Naive thymus-derived CD4-positive, alpha-beta T cell (primary cell): ENCODE results near the gene EXOC1. TPM values are rescaled to one million over a fixed set of nuclear protein-coding genes. Genes with fewer than 3 reads are reported as not detected.
A peak's percentile ranks its signal among the peaks of the same experiment; 100 is the strongest.

ENCODE experiments used
- ATAC-seq: fragments of 150-1000 bp; cut with Tn5 transposase; 2 replicates; pipeline ENCODE4 v1.10.0; 2021; ENCODE audit warnings: mild to moderate bottlenecking, moderate library complexity
- CTCF ChIA-PET: fragments of 350-600 bp; sonication (Branson Sonifier 250); formaldehyde crosslinking; loops from one replicate; lab custom pipeline; 2021; ENCODE audit warnings: antibody characterized with exemption; lab: Charles Lee
- POLR2A ChIA-PET: fragments of 350-600 bp; sonication (Branson Sonifier 250); formaldehyde crosslinking; loops from one replicate; lab custom pipeline; 2021; ENCODE audit warnings: antibody characterized with exemption, inconsistent platforms; lab: Charles Lee
- DNase-seq, 9 donors: peaks; one replicate each; pipeline versions ENCODE4 v3.0.0 to v3.0.0-alpha.2; 2020 to 2022; ENCODE audit warnings: mixed read lengths in 1 of 9
- H3K27ac ChIP-seq: one replicate; pipeline ENCODE4 v1.7.0; 2013; ENCODE audit warnings: mild to moderate bottlenecking, low read depth, low read length, moderate library complexity
- H3K27me3 ChIP-seq, 2 donors: one replicate each; pipeline ENCODE4 v1.7.0; 2013; ENCODE audit warnings: low read length in 2 of 2, mild to moderate bottlenecking in 2 of 2, moderate library complexity in 2 of 2; ENCODE audit not compliant: control insufficient read depth in 2 of 2, insufficient read depth in 2 of 2
- H3K36me3 ChIP-seq, 3 experiments: 1 replicate in 2 of 3; 2 replicates in 1 of 3; pipeline ENCODE4 v1.7.0; 2013; ENCODE audit warnings: low read length in 3 of 3, mild to moderate bottlenecking in 3 of 3, moderate library complexity in 1 of 3; ENCODE audit not compliant: insufficient read depth in 3 of 3, control insufficient read depth in 2 of 3
- H3K4me1 ChIP-seq, 2 donors: one replicate each; pipeline ENCODE4 v1.7.0; 2013; ENCODE audit warnings: low read length in 2 of 2, mild to moderate bottlenecking in 2 of 2, moderate library complexity in 1 of 2; ENCODE audit not compliant: control insufficient read depth in 2 of 2, insufficient read depth in 2 of 2
- H3K4me3 ChIP-seq: 2 replicates; pipeline ENCODE4 v1.7.0; 2013; ENCODE audit warnings: mild to moderate bottlenecking, low read length
- H3K9me3 ChIP-seq, 3 experiments: 1 replicate in 2 of 3; 2 replicates in 1 of 3; pipeline ENCODE4 v1.7.0; 2013; ENCODE audit warnings: low read length in 3 of 3; ENCODE audit not compliant: control insufficient read depth in 2 of 3
- H3K27ac Mint-ChIP-seq, 9 donors: one replicate each; pipeline ENCODE4 v1.8.0; 2020 to 2022; ENCODE audit warnings: mixed read lengths in 9 of 9, mild to moderate bottlenecking in 8 of 9, moderate library complexity in 5 of 9, inconsistent platforms in 2 of 9
- H3K27me3 Mint-ChIP-seq, 5 donors: one replicate each; pipeline ENCODE4 v1.8.0; 2021 to 2022; ENCODE audit warnings: mixed read lengths in 5 of 5, mild to moderate bottlenecking in 1 of 5
- H3K36me3 Mint-ChIP-seq, 5 donors: one replicate each; pipeline ENCODE4 v1.8.0; 2020 to 2022; ENCODE audit warnings: mixed read lengths in 5 of 5, mild to moderate bottlenecking in 3 of 5, inconsistent platforms in 1 of 5
- H3K4me1 Mint-ChIP-seq, 7 donors: one replicate each; pipeline ENCODE4 v1.8.0; 2020 to 2022; ENCODE audit warnings: mixed read lengths in 7 of 7, mild to moderate bottlenecking in 3 of 7, inconsistent platforms in 1 of 7
- H3K4me3 Mint-ChIP-seq, 10 donors: one replicate each; pipeline ENCODE4 v1.8.0; 2020 to 2022; ENCODE audit warnings: mild to moderate bottlenecking in 10 of 10, mixed read lengths in 10 of 10, moderate library complexity in 6 of 10, inconsistent platforms in 2 of 10
- H3K9me3 Mint-ChIP-seq, 11 donors: one replicate each; pipeline ENCODE4 v1.8.0; 2020 to 2022; ENCODE audit warnings: mixed read lengths in 11 of 11, mild to moderate bottlenecking in 4 of 11, inconsistent platforms in 1 of 11, moderate library complexity in 1 of 11
- intact Hi-C, 2 donors: fragments of 100-400 bp; cut with micrococcal nuclease; formaldehyde crosslinking; loops; one replicate each; pipeline ENCODE4 v1.15.1; 2023
- polyA plus RNA-seq, 2 donors: library from polyadenylated mRNA; unstranded; fragments of 300-500 nt; fragmentation: Illumina TruSeq; gene quantifications; one replicate each; pipeline ENCODE4 v1.2.3, GENCODE V29; 2021
- total RNA-seq, 6 experiments: library from RNA in 5 of 6; stranded (reverse) in 5 of 6; gene quantifications; 1 replicate in 5 of 6; 2 replicates in 1 of 6; pipeline ENCODE4 v1.2.3 and lab custom pipeline; 2021 to 2026

EXOC1 gene
- total and polyA plus RNA-seq, 7 experiments from 2014 or later: 11.6 to 46.7 (median 26.5) TPM

GRCh38 chr4:55904576-55904975, 51.1 kb downstream of the EXOC1 start:
- no peak overlapping the region for H3K27ac ChIP-seq
- ChIA-PET CTCF (no interaction called here), POLR2A (interaction anchor here (3.9 kb wide), 1 partner anchor 44 kb away, joined by 22 read pairs; the partner anchor contains the start of gene CEP135)
- Mint-ChIP-seq H3K9me3 (no peaks in the 10 kb centered on the region), H3K27ac (peak overlapping the region in 5 of 9 donors; percentile 19 to 82 (median 65)), H3K4me3 (no peak overlapping the region), H3K36me3 (peaks cover 3 to 40% (median 31%) of the 10 kb centered on the region in 5 donors), H3K4me1 (peaks cover 11 to 36% (median 25%) of the 10 kb centered on the region in 7 donors), H3K27me3 (no peaks in the 10 kb centered on the region)
- H3K4me1 ChIP-seq: no peaks in the 10 kb centered on the region
- ATAC-seq (no peak), DNase-seq (no peak)
- H3K27me3 ChIP-seq: no peaks in the 10 kb centered on the region
- H3K9me3 ChIP-seq: no peaks in the 10 kb centered on the region
- H3K36me3 ChIP-seq: peaks cover 0 to 4% (median 0%) of the 10 kb centered on the region in 3 experiments
- no peak overlapping the region for H3K4me3 ChIP-seq
- intact Hi-C loops: loop anchor here in 1 of 2 donors (5.0 kb wide), 1 partner anchor 398 kb away; no protein-coding TSS in a partner anchor

GRCh38 chr4:55906323-55906722, 52.9 kb downstream of the EXOC1 start:
- peak overlapping the region in 6 of 9 donors; percentile 40 to 82 (median 68) for H3K27ac Mint-ChIP-seq
- Histone ChIP-seq H3K27me3 (no peaks in the 10 kb centered on the region), H3K4me1 (no peaks in the 10 kb centered on the region), H3K4me3 (no peak overlapping the region), H3K36me3 (no peaks in the 10 kb centered on the region), H3K9me3 (no peaks in the 10 kb centered on the region), H3K27ac (no peak overlapping the region)
- peaks cover 11 to 31% (median 25%) of the 10 kb centered on the region in 7 donors for H3K4me1 Mint-ChIP-seq
- ChIA-PET POLR2A (interaction anchor here (3.9 kb wide), 1 partner anchor 42 kb away, joined by 22 read pairs; the partner anchor contains the start of gene CEP135), CTCF (interaction anchor here (0.6 kb wide), 1 partner anchor 43 kb away, joined by 4 read pairs; the partner anchor contains the start of gene CEP135)
- H3K36me3 Mint-ChIP-seq: peaks cover 3 to 34% (median 27%) of the 10 kb centered on the region in 5 donors
- DNase-seq (no peak), ATAC-seq (no peak)
- intact Hi-C loops: loop anchor here in 1 of 2 donors (2.0 kb wide), 1 partner anchor 14 kb away; no protein-coding TSS in a partner anchor
- H3K9me3 Mint-ChIP-seq: no peaks in the 10 kb centered on the region
- H3K4me3 Mint-ChIP-seq: no peak overlapping the region
- H3K27me3 Mint-ChIP-seq: no peaks in the 10 kb centered on the region

- H3K27ac ChIP-seq: no peak overlapping the region
- H3K4me1 Mint-ChIP-seq: peaks cover 11 to 31% (median 25%) of the 10 kb centered on the region in 7 donors
- no peaks in the 10 kb centered on the region for H3K9me3 ChIP-seq
- no peaks in the 10 kb centered on the region for H3K9me3 Mint-ChIP-seq
- H3K4me1 ChIP-seq: no peaks in the 10 kb centered on the region
- DNase-seq (peak in 1 of 9 donors; percentile 6), ATAC-seq (no peak)
- no peaks in the 10 kb centered on the region for H3K27me3 ChIP-seq
- ChIA-PET POLR2A (no interaction called here), CTCF (interaction anchor here (0.6 kb wide), 1 partner anchor 42 kb away, joined by 4 read pairs; the partner anchor contains the start of gene CEP135)
- intact Hi-C loops: loop anchor here (1.0 to 2.0 kb wide), 2 partner anchors 14 to 41 kb away; partner anchors contain the start of gene CEP135 (in 2 of the 2)
- H3K4me3 Mint-ChIP-seq: peak overlapping the region in 9 of 10 donors; percentile 6 to 69 (median 52)
- H3K27ac Mint-ChIP-seq: peak overlapping the region in 8 of 9 donors; percentile 14 to 82 (median 62)
- H3K27me3 Mint-ChIP-seq: no peaks in the 10 kb centered on the region
- no peaks in the 10 kb centered on the region for H3K36me3 ChIP-seq
- peaks cover 3 to 34% (median 27%) of the 10 kb centered on the region in 5 donors for H3K36me3 Mint-ChIP-seq
- H3K4me3 ChIP-seq: no peak overlapping the region
These were observed 53.5 kb downstream of the EXOC1 start for GRCh38 chr4:55906989-55907388.

GRCh38 chr4:55907469-55907868, 54.0 kb downstream of the EXOC1 start:
- Histone ChIP-seq H3K27me3 (no peaks in the 10 kb centered on the region), H3K4me3 (no peak overlapping the region), H3K36me3 (no peaks in the 10 kb centered on the region), H3K27ac (no peak overlapping the region), H3K4me1 (no peaks in the 10 kb centered on the region), H3K9me3 (no peaks in the 10 kb centered on the region)
- no peaks in the 10 kb centered on the region for H3K27me3 Mint-ChIP-seq
- peak overlapping the region in 8 of 9 donors; percentile 2 to 82 (median 65) for H3K27ac Mint-ChIP-seq
- intact Hi-C loops: loop anchor here (1.0 to 2.0 kb wide), 2 partner anchors 15 to 41 kb away; partner anchors contain the start of gene CEP135 (in 2 of the 2)
- H3K4me1 Mint-ChIP-seq: peaks cover 11 to 26% (median 20%) of the 10 kb centered on the region in 7 donors
- ChIA-PET POLR2A (interaction anchor here (0.6 kb wide), 1 partner anchor 39 kb away, joined by 4 read pairs; no protein-coding TSS in a partner anchor), CTCF (no interaction called here)
- H3K36me3 Mint-ChIP-seq: peaks cover 3 to 29% (median 23%) of the 10 kb centered on the region in 5 donors
- peak overlapping the region; percentile 6 to 69 (median 52) for H3K4me3 Mint-ChIP-seq
- DNase-seq: no peak
- ATAC-seq: no peak
- no peaks in the 10 kb centered on the region for H3K9me3 Mint-ChIP-seq

- intact Hi-C loops: no loop called here
- no peak for ATAC-seq
- no peaks in the 10 kb centered on the region for H3K4me1 ChIP-seq
- H3K9me3 Mint-ChIP-seq: peaks cover 0 to 4% (median 0%) of the 10 kb centered on the region in 11 donors
- H3K4me1 Mint-ChIP-seq: peaks cover 7 to 24% (median 18%) of the 10 kb centered on the region in 7 donors
- H3K27ac Mint-ChIP-seq: no peak overlapping the region
- no peak overlapping the region for H3K4me3 ChIP-seq
- H3K27me3 ChIP-seq: no peaks in the 10 kb centered on the region
- CTCF ChIA-PET: no interaction called here
- no peaks in the 10 kb centered on the region for H3K27me3 Mint-ChIP-seq
- H3K4me3 Mint-ChIP-seq: no peak overlapping the region
- H3K36me3 Mint-ChIP-seq: peaks cover 0 to 19% (median 8%) of the 10 kb centered on the region in 5 donors
- H3K36me3 ChIP-seq: no peaks in the 10 kb centered on the region
- no peak for DNase-seq
- POLR2A ChIA-PET: no interaction called here
- no peak overlapping the region for H3K27ac ChIP-seq
- no peaks in the 10 kb centered on the region for H3K9me3 ChIP-seq
These were observed 56.7 kb downstream of the EXOC1 start for GRCh38 chr4:55910140-55910539.

GRCh38 chr4:55912249-55912648, 58.8 kb downstream of the EXOC1 start:
- ChIA-PET POLR2A (no interaction called here), CTCF (no interaction called here)
- intact Hi-C loops: no loop called here
- Mint-ChIP-seq H3K4me1 (peaks cover 3 to 7% (median 5%) of the 10 kb centered on the region in 7 donors), H3K9me3 (peaks cover 0 to 4% (median 0%) of the 10 kb centered on the region in 11 donors), H3K36me3 (peaks cover 0 to 9% (median 3%) of the 10 kb centered on the region in 5 donors), H3K4me3 (no peak overlapping the region), H3K27me3 (no peaks in the 10 kb centered on the region), H3K27ac (no peak overlapping the region)
- DNase-seq (no peak), ATAC-seq (no peak)
- Histone ChIP-seq H3K27me3 (no peaks in the 10 kb centered on the region), H3K36me3 (no peaks in the 10 kb centered on the region), H3K9me3 (no peaks in the 10 kb centered on the region), H3K4me1 (no peaks in the 10 kb centered on the region), H3K4me3 (no peak overlapping the region), H3K27ac (no peak overlapping the region)
